MCF 10A (cell line): ENCODE data around the gene SPINK4. TPM values are rescaled to one million over a fixed set of nuclear protein-coding genes. Genes with fewer than 3 reads are reported as not detected.

ENCODE experiments used
- BruUV-seq: library from RNA; stranded (reverse); fragments of 400-500 nt; replicated peaks from 2 replicates; lab custom pipeline; 2021; lab: Mats Ljungman, UMichigan
- CTCF ChIA-PET: fragments of 300-600 bp; sonication (Branson Sonifier 250); formaldehyde crosslinking; extraction: SDS; loops from one replicate; lab custom pipeline; 2021; ENCODE audit warnings: antibody characterized with exemption, inconsistent platforms; lab: Yijun Ruan, JAX
- POLR2A ChIA-PET: fragments of 300-600, 350-650 bp; sonication (Branson Sonifier 250); formaldehyde crosslinking; extraction: SDS; loops from one replicate; lab custom pipeline; 2020; ENCODE audit warnings: antibody characterized with exemption, inconsistent platforms; lab: Yijun Ruan, JAX
- DNase-seq: peaks from one replicate; pipeline ENCODE4 v3.0.0-alpha.2; 2018; ENCODE audit not compliant: unreplicated experiment
- H3K27ac Mint-ChIP-seq: one replicate; pipeline ENCODE4 v1.8.0; 2022; ENCODE audit warnings: mild to moderate bottlenecking, low read depth, mixed read lengths; ENCODE audit not compliant: unreplicated experiment
- H3K27me3 Mint-ChIP-seq: one replicate; pipeline ENCODE4 v1.8.0; 2022; ENCODE audit warnings: mixed read lengths; ENCODE audit not compliant: insufficient read depth, unreplicated experiment
- H3K36me3 Mint-ChIP-seq: one replicate; pipeline ENCODE4 v1.8.0; 2022; ENCODE audit warnings: mild to moderate bottlenecking, moderate library complexity, mixed read lengths; ENCODE audit not compliant: insufficient read depth, unreplicated experiment
- H3K4me1 Mint-ChIP-seq: one replicate; pipeline ENCODE4 v1.8.0; 2022; ENCODE audit warnings: mixed read lengths; ENCODE audit not compliant: insufficient read depth, unreplicated experiment
- H3K4me3 Mint-ChIP-seq: one replicate; pipeline ENCODE4 v1.8.0; 2022; ENCODE audit warnings: mild to moderate bottlenecking, moderate library complexity, mixed read lengths; ENCODE audit not compliant: unreplicated experiment
- H3K9me3 Mint-ChIP-seq: one replicate; pipeline ENCODE4 v1.8.0; 2022; ENCODE audit warnings: mixed read lengths; ENCODE audit not compliant: unreplicated experiment
- intact Hi-C: fragments of 100-400 bp; cut with micrococcal nuclease; formaldehyde crosslinking; loops from 2 replicates; pipeline ENCODE4 v1.14.1; 2022
- total RNA-seq: library from RNA; stranded (reverse); gene quantifications from 2 replicates; pipeline ENCODE4 v1.2.3, GENCODE V29; 2022
- TF ChIP-seq, protein P1 (sequence below): fragments of 200-600 bp; IDR thresholded peaks from one replicate; pipeline ENCODE4 v1.8.0; 2022; ENCODE audit warnings: antibody characterized with exemption, mild to moderate bottlenecking; ENCODE audit not compliant: unreplicated experiment

The SPINK4 gene
- total RNA-seq, 1 experiment from 2014 or later = not detected

DNA sequence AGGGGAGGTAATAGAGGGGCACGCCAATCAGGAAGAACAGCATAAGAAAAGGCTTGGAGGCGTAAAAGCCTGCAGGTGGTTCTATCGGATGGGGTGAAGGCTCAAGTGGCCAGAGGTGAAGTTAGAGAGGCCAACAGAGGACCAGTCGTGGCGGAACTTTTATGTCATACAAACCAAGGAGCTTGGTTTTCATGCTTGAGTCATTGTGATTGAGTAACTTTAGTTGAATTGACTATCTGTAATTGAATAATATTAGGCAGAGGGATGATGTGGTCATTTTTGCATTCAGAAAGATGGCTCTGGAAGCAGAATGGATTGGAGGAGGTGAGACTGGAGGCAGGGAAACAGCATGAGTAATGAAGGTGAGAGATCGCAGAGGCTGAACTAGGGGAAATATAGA, 7.2 kb upstream of the SPINK4 start:
- intact Hi-C loops = no loop called here
- Mint-ChIP-seq H3K36me3 (peaks cover 12% of the 10 kb centered on the region), H3K4me3 (peak overlapping the region; percentile 2), H3K27me3 (no peaks in the 10 kb centered on the region), H3K9me3 (no peaks in the 10 kb centered on the region), H3K4me1 (peaks cover 78% of the 10 kb centered on the region), H3K27ac (peak overlapping the region; percentile 97)
- TF ChIP-seq, protein P1, sequence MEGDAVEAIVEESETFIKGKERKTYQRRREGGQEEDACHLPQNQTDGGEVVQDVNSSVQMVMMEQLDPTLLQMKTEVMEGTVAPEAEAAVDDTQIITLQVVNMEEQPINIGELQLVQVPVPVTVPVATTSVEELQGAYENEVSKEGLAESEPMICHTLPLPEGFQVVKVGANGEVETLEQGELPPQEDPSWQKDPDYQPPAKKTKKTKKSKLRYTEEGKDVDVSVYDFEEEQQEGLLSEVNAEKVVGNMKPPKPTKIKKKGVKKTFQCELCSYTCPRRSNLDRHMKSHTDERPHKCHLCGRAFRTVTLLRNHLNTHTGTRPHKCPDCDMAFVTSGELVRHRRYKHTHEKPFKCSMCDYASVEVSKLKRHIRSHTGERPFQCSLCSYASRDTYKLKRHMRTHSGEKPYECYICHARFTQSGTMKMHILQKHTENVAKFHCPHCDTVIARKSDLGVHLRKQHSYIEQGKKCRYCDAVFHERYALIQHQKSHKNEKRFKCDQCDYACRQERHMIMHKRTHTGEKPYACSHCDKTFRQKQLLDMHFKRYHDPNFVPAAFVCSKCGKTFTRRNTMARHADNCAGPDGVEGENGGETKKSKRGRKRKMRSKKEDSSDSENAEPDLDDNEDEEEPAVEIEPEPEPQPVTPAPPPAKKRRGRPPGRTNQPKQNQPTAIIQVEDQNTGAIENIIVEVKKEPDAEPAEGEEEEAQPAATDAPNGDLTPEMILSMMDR = no peak
- POLR2A ChIA-PET = interaction anchor here (0.5 to 13.4 kb wide), 12 partner anchors 8 to 156 kb away, joined by 3 to 387 read pairs (median 20); partner anchors contain the start of genes B4GALT1, BAG1, CHMP5 and NFX1
- no TSS peak for BruUV-seq
- CTCF ChIA-PET = interaction anchor here (0.5 to 4.2 kb wide), 18 partner anchors 10 to 269 kb away, joined by 3 to 18 read pairs (median 3); partner anchors contain the start of gene NFX1
- DNase-seq = no peak

DNA sequence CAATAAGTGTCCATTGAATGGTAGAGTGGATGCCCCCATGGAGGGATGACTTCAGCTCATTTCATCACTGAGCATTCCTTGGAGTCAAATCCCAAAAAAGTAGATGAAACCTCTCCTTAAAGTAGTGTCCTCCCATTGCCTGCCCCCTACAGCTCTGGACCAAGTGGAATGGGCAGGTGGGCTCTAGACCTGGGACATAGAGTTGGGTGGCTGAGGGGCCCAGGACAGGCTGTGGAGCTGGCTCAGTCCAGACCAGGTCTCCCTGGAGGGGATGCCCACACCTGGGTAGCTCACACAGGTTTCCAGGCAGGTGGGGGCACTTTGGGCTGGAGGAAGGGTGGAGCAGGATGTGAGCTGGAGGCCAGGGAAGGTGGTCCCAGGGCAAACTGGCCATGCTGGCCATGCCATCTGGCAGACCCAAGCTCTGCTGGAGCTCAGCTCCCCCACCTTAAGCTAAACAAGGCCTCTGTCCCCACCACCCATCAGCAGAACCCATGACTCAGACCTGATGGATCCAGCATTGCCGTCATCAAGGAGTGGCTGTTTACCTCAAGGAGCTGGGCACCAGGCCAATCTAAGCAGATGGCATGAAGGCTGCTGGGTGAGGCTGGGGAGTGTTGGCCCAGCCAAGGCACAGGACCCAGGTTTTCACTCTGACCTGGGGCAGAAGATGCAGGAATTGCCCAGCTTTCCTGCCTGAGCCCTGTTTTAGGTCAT, 6.2 kb upstream of the SPINK4 start:
- peak; percentile 100 for DNase-seq
- no TSS peak for BruUV-seq
- Mint-ChIP-seq H3K27ac (peak overlapping the region; percentile 97), H3K4me1 (peaks cover 71% of the 10 kb centered on the region), H3K4me3 (peak overlapping the region; percentile 2), H3K9me3 (no peaks in the 10 kb centered on the region), H3K27me3 (no peaks in the 10 kb centered on the region), H3K36me3 (peaks cover 12% of the 10 kb centered on the region)
- ChIA-PET POLR2A (interaction anchor here (0.6 to 13.4 kb wide), 18 partner anchors 11 to 250 kb away, joined by 3 to 387 read pairs (median 7); partner anchors contain the start of genes B4GALT1, BAG1, CHMP5 and DNAJA1), CTCF (interaction anchor here (0.6 to 4.2 kb wide), 16 partner anchors 8 to 269 kb away, joined by 3 to 18 read pairs (median 4); no protein-coding TSS in a partner anchor)
- TF ChIP-seq, protein P1 = no peak
- intact Hi-C loops = loop anchor here (1.0 kb wide), 1 partner anchor 31 kb away; the partner anchor contains the start of gene BAG1

DNA sequence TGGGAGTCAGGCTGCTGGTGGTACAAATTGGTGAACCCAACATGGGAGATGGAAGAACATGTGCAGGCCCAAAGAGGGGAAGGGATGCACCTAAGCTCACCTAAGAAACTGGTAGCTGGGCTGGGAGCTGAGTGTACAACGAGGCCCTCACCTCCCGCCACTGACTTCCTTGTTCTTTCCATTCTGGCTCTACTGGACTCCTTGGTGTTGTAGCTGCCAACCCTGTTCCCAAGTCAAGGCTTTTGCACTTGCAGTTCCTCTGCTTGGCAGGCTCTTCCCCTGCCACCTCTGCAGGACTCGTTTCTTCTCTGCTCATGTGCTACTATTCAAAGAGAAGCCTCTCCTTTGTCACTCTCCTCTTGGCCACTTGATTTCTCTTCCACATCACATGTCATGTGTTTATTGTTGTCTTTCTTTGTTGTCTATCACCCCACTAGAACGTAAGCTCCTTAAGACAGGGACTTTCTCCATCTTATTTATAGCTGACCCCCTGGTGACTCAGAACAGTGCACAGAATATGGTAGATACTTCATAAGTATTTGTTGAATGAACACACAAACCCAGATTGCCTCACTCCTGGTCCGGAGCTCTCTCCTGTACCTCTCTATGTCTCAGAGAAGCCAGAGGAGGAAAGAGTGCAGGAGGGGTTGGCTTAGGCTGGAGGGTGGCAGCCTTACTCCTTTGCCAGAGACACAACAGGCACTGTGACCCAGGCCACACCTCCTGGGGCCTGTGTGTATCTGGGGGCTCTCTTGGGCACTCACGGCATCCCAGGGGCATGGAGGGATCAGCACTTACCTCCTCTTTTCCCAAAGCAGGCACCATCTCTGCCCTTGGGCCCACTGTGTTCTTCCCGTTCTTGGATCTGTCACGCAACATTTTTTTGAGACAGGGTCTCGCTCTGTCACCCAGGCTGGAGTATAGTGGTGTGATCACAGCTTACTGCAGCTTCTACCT, 5.2 kb upstream of the SPINK4 start:
- peak overlapping the region; percentile 2 for H3K4me3 Mint-ChIP-seq
- H3K27me3 Mint-ChIP-seq = no peaks in the 10 kb centered on the region
- peaks cover 66% of the 10 kb centered on the region for H3K4me1 Mint-ChIP-seq
- CTCF ChIA-PET = interaction anchor here (0.7 to 4.2 kb wide), 10 partner anchors 9 to 232 kb away, joined by 3 to 18 read pairs (median 4); no protein-coding TSS in a partner anchor
- H3K27ac Mint-ChIP-seq = peak overlapping the region; percentile 97
- peaks cover 12% of the 10 kb centered on the region for H3K36me3 Mint-ChIP-seq
- H3K9me3 Mint-ChIP-seq = no peaks in the 10 kb centered on the region
- intact Hi-C loops = loop anchor here (1.0 kb wide), 1 partner anchor 30 kb away; the partner anchor contains the start of gene BAG1
- TSS peak; percentile 74 for BruUV-seq
- TF ChIP-seq, protein P1 = no peak
- POLR2A ChIA-PET = interaction anchor here (0.6 to 13.4 kb wide), 18 partner anchors 8 to 964 kb away, joined by 3 to 387 read pairs (median 7); partner anchors contain the start of genes B4GALT1, BAG1, CHMP5 and DNAJA1
- peak; percentile 81 for DNase-seq
